22Rv1 (cell line): ENCODE measurements around the gene MAPK11.

Experiments
- CTCF ChIP-seq: fragments of 450-650 bp; IDR thresholded peaks from 2 replicates; pipeline ENCODE4 v1.5.1; 2017; ENCODE audit warnings: mild to moderate bottlenecking
- ZFX ChIP-seq: fragments of 450-650 bp; IDR thresholded peaks from 2 replicates; pipeline ENCODE4 v1.6.1; 2017; ENCODE audit warnings: antibody characterized with exemption, borderline replicate concordance

- TF ChIP-seq CTCF (no peak), ZFX (no peak)
These were observed 35.3 kb upstream of the MAPK11 start for GRCh38 chr22:50305393-50305922.
